GM15510 (cell line): ENCODE measurements around the gene RNF5.

ENCODE experiments used
- POLR2A ChIP-seq: IDR thresholded peaks from 3 replicates; pipeline ENCODE4 v1.6.1; 2011; ENCODE audit warnings: borderline replicate concordance; ENCODE audit not compliant: insufficient read length; ENCODE audit errors: extremely low read depth

Gene RNF5

DNA sequence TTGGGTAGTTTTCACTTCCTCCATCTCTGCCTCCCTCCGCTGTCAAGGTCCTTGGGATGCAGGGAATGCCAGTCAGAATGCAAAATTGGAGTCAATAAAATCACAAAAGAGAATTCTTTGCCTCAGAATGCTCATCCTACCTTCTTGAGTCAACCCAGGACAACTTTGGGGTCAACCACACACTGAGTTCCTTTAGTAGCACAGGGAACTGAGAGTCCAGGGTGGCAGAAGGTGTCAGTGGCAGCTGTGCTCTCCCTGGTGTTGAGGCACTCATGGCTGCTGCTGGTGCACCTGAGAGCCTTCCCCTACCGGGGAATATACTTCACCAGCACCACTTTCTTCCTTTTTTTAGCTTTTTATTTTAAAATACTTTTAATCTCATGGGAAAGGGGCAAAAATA, 46.5 kb downstream of the RNF5 start:
- TF ChIP-seq POLR2A: no peak

DNA sequence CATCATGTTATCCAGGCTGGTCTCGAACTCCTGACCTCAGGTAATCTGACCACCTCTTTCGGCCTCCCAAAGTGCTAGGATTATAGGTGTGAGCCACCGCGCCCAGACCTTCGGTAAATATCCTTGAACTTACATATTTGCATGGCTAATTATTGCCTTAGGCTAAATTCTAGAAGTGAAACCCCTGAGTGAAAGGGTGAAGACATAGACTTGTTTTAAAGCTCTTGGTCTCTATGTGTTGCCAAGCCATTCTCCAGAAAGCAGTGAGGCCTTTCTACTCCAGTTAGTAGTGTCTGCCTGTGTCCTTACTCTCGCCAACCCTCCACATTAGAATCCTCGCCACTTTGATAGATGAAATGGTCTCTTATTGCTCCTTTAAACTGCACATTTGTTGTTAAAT, 48.2 kb downstream of the RNF5 start:
- no peak for TF ChIP-seq POLR2A
